Activated naive CD4-positive, alpha-beta T cell treated with anti-CD3 and anti-CD28 coated beads, Interleukin-2, amount 10 ng/mL, durations not matched to agents 7 days and 5 days (primary cell): ENCODE results near the gene TPO.
"Not testable (repeated sequence)": the region's sequence is repeated elsewhere in the genome, so short reads cannot be mapped to it uniquely, and the experiment has no call there.

Source experiments
- CTCF ChIA-PET: fragments of 350-600 bp; sonication (Branson Sonifier 250); formaldehyde crosslinking; loops from one replicate; lab custom pipeline; 2021; ENCODE audit warnings: antibody characterized with exemption; lab: Charles Lee
- DNase-seq: peaks from one replicate; pipeline ENCODE4 v3.0.0-alpha.2; 2020
- H3K27ac Mint-ChIP-seq: one replicate; pipeline ENCODE4 v1.8.0; 2021; ENCODE audit warnings: mild to moderate bottlenecking, moderate library complexity, mixed read lengths
- H3K27me3 Mint-ChIP-seq: one replicate; pipeline ENCODE4 v1.8.0; 2021; ENCODE audit warnings: mild to moderate bottlenecking, mixed read lengths
- H3K36me3 Mint-ChIP-seq: one replicate; pipeline ENCODE4 v1.8.0; 2021; ENCODE audit warnings: mixed read lengths
- H3K4me1 Mint-ChIP-seq: one replicate; pipeline ENCODE4 v1.8.0; 2021; ENCODE audit warnings: mixed read lengths
- H3K4me3 Mint-ChIP-seq: one replicate; pipeline ENCODE4 v1.8.0; 2021; ENCODE audit warnings: mild to moderate bottlenecking, moderate library complexity, mixed read lengths
- H3K9me3 Mint-ChIP-seq: one replicate; pipeline ENCODE4 v1.8.0; 2021; ENCODE audit warnings: mixed read lengths

TPO gene

DNA sequence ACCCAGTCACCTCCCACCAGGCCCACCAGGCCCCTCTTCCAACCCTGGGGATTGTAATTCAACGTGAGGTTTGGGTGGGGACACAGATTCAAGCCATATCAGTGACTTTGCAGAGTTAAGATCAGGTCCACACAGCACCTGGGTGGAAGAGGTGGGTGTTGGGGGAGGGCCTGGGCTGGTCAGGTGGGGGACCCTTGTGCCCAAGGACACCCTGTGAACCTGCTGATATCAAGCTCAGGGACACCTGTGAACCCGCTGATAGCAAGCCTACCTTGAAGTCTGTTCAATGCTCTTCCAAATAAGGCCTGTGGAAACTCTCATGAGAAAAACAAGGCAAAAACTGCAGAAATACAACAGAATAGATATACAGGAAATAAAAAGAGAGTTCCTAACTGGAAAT is 19.9 kb upstream of the TPO start:
- Mint-ChIP-seq H3K27me3 (peaks cover 3% of the 10 kb centered on the region), H3K4me1 (peaks cover 4% of the 10 kb centered on the region), H3K9me3 (peaks cover 6% of the 10 kb centered on the region), H3K36me3 (no peaks in the 10 kb centered on the region), H3K27ac (no peak overlapping the region), H3K4me3 (no peak overlapping the region)
- CTCF ChIA-PET = no interaction called here
- DNase-seq = no peak

DNA sequence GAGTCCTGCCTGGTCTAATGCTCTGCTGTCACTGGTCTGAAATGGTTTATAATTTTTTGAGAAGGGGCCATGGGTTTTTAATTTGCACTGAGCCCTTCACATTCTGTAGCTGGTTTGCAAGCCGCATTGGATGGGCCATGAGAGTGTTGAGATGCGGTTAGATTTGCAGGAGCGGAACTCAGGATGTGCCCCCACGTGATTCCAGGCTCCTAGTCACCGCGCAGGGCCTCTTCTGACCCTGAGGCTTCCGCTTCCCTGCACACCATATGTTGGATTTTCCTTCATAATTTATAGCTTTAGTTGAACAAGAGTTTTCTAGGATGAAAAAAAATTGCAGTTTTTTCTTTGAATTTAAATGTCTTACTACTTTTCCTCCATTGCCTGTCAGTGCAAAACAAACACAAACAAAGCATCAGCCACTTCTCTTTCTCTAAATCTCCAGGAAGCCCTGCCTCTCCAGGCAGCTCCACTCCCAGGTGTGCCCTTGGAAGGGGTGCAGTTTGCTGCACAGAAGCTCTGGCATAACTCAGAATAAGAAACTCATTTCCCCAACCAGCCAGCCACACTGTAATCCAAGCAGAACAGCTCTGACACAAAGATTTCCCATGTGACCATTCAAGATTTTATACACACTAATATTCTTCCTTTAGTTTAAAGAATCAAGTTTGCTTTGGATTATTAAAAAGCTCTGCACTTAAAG is 18.4 kb upstream of the TPO start:
- H3K27ac Mint-ChIP-seq = no peak overlapping the region
- peaks cover 3% of the 10 kb centered on the region for H3K27me3 Mint-ChIP-seq
- H3K36me3 Mint-ChIP-seq = no peaks in the 10 kb centered on the region
- no peaks in the 10 kb centered on the region for H3K4me1 Mint-ChIP-seq
- CTCF ChIA-PET = no interaction called here
- no peak for DNase-seq
- H3K4me3 Mint-ChIP-seq = no peak overlapping the region
- peaks cover 6% of the 10 kb centered on the region for H3K9me3 Mint-ChIP-seq

DNA sequence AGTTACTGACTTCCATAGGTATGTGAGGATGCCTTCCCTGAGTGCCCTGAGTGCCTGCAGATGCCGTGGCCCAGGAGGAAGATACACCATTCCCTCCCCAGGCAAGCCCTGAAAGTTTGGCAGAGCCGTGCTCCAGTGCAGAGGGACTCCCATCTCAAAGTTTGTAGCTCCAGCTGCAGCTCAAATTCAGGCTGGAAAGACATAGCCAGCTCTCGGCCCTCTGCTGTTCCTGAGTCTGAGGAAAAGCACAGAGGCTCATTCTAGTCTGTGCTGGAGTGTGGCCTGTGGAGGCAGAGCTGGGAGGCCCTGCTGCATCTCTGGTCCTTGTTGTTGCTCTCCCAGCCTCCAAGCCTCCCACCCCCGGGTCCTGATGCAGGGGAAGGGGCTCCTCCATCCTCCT is 15.9 kb upstream of the TPO start:
- Mint-ChIP-seq H3K9me3 (no peaks in the 10 kb centered on the region), H3K4me3 (no peak overlapping the region), H3K27ac (no peak overlapping the region), H3K36me3 (no peaks in the 10 kb centered on the region), H3K4me1 (no peaks in the 10 kb centered on the region), H3K27me3 (peaks cover 3% of the 10 kb centered on the region)
- CTCF ChIA-PET = no interaction called here
- no peak for DNase-seq

GRCh38 chr2:1398191-1398590 is 15.1 kb upstream of the TPO start:
- H3K27me3 Mint-ChIP-seq = peaks cover 3% of the 10 kb centered on the region
- H3K4me1 Mint-ChIP-seq = no peaks in the 10 kb centered on the region
- no peaks in the 10 kb centered on the region for H3K36me3 Mint-ChIP-seq
- DNase-seq = no peak
- no peak overlapping the region for H3K27ac Mint-ChIP-seq
- H3K9me3 Mint-ChIP-seq = no peaks in the 10 kb centered on the region
- CTCF ChIA-PET = no interaction called here
- H3K4me3 Mint-ChIP-seq = no peak overlapping the region

DNA sequence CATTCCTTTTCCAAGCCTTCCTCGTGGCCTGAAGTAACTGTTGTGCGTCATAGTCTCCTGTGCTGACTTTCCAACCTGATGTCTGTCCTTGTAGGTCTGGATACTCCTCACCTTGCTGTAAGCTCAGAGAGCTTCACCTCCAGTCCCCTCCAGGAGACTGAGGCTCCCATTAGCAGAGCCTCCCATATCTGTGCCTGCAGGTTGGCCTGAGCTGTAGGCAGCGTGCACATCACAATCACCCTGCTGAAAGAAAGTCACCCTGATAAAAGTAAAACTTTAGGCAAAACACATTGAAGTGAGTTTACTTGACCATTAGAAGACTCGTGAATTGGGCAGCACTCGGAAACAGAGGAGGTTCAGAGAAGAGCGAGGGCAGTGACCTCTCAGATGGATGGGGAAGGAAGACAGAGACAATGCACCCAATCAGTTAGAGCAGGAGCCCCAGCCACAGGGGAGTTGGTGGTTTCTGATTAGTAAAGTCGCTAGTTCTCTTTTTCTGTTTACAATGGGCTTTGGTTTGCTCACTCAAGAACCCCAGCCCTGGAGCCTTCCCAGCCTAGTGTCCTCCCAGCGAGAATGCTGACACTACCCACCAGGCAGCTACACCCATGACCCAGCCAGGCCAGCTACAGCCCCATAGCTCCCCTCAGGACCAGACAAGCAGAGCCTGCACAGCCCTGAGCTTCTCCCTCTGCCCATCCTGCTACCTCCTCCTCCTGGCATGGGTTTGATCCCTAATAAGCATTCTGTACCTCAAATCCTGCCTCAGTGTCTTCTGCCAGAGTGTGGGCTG is 12.1 kb upstream of the TPO start:
- DNase-seq = no peak
- H3K27ac Mint-ChIP-seq = no peak overlapping the region
- no peaks in the 10 kb centered on the region for H3K27me3 Mint-ChIP-seq
- CTCF ChIA-PET = interaction anchor here (1.3 kb wide), 1 partner anchor 9 kb away, joined by 3 read pairs; no protein-coding TSS in a partner anchor
- no peaks in the 10 kb centered on the region for H3K4me1 Mint-ChIP-seq
- H3K36me3 Mint-ChIP-seq = no peaks in the 10 kb centered on the region
- no peak overlapping the region for H3K4me3 Mint-ChIP-seq
- H3K9me3 Mint-ChIP-seq = no peaks in the 10 kb centered on the region

DNA sequence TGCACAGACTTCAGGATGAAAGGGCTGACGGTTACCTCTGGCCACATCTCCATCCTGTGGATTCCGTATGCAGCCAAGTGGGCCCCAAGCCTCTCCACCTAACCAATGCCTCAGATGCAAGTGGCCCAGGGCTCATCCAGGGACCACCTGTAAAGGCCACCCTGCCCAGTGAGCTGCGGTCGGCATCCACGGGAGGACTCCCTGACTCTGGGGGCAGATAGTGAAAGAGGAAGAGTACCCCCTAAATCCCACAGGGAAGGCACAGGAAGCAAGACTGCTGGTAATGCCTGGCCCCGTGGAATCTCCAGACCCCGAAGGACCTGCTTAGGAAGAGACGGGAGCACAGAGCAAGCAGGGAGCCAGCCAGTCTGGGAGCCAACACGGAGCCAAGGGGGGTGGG is 11.2 kb upstream of the TPO start:
- no peaks in the 10 kb centered on the region for H3K36me3 Mint-ChIP-seq
- CTCF ChIA-PET = no interaction called here
- H3K9me3 Mint-ChIP-seq = no peaks in the 10 kb centered on the region
- no peak overlapping the region for H3K27ac Mint-ChIP-seq
- H3K4me1 Mint-ChIP-seq = no peaks in the 10 kb centered on the region
- H3K4me3 Mint-ChIP-seq = no peak overlapping the region
- no peak for DNase-seq
- H3K27me3 Mint-ChIP-seq = no peaks in the 10 kb centered on the region

DNA sequence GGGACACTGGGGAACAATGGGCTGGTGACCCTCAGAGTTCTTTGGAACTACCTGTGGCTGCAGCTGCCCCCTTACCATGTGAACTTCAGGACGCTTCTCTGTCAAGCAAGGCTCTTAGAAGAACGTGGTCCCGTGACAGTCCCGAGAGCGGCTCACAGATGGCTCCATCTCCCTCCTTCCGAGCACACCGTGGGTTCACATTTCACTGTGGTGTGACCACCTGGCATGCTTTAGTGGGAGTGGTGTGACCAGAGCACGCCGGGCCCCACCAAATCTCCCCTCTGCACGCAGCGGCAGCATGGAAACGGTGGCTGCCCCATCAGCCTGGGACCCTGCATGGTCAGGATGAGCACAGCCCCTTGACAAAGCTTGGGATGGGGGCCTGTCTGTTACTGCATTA is 9.7 kb upstream of the TPO start:
- CTCF ChIA-PET = no interaction called here
- Mint-ChIP-seq H3K4me3 (no peak overlapping the region), H3K36me3 (no peaks in the 10 kb centered on the region), H3K27ac (no peak overlapping the region), H3K27me3 (no peaks in the 10 kb centered on the region), H3K4me1 (no peaks in the 10 kb centered on the region), H3K9me3 (no peaks in the 10 kb centered on the region)
- no peak for DNase-seq

GRCh38 chr2:1405124-1405523 is 8.1 kb upstream of the TPO start:
- Mint-ChIP-seq H3K36me3 (no peaks in the 10 kb centered on the region), H3K27me3 (no peaks in the 10 kb centered on the region), H3K4me1 (no peaks in the 10 kb centered on the region), H3K9me3 (no peaks in the 10 kb centered on the region), H3K27ac (no peak overlapping the region), H3K4me3 (no peak overlapping the region)
- no peak for DNase-seq
- CTCF ChIA-PET = no interaction called here

- Mint-ChIP-seq H3K27ac (no peak overlapping the region), H3K4me1 (no peaks in the 10 kb centered on the region), H3K9me3 (no peaks in the 10 kb centered on the region), H3K36me3 (no peaks in the 10 kb centered on the region), H3K27me3 (no peaks in the 10 kb centered on the region), H3K4me3 (no peak overlapping the region)
- CTCF ChIA-PET = no interaction called here
- DNase-seq = no peak
Observed at GRCh38 chr2:1405967-1406366, 7.3 kb upstream of the TPO start.

DNA sequence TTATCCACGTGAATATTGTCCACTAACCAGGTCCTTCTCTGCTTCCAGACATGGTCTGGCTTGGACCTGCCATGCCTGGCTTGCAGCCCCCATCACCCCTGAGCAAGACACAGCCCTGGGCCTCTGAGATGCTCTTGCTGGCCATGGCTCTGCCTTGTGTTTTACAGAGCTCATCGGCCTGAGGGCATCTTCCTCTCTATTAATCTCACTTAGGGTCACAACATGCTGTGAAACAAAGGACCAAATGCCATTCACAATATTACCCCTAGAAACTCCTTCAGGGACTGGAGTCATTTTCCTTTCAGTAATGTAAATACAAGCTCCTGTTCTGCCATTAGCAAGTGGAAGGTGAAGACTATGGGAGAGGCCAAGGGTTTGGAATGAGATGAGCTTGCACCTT is 6.8 kb upstream of the TPO start:
- Mint-ChIP-seq H3K27me3 (no peaks in the 10 kb centered on the region), H3K4me1 (no peaks in the 10 kb centered on the region), H3K9me3 (no peaks in the 10 kb centered on the region), H3K27ac (no peak overlapping the region), H3K4me3 (no peak overlapping the region), H3K36me3 (no peaks in the 10 kb centered on the region)
- DNase-seq = no peak
- CTCF ChIA-PET = no interaction called here

DNA sequence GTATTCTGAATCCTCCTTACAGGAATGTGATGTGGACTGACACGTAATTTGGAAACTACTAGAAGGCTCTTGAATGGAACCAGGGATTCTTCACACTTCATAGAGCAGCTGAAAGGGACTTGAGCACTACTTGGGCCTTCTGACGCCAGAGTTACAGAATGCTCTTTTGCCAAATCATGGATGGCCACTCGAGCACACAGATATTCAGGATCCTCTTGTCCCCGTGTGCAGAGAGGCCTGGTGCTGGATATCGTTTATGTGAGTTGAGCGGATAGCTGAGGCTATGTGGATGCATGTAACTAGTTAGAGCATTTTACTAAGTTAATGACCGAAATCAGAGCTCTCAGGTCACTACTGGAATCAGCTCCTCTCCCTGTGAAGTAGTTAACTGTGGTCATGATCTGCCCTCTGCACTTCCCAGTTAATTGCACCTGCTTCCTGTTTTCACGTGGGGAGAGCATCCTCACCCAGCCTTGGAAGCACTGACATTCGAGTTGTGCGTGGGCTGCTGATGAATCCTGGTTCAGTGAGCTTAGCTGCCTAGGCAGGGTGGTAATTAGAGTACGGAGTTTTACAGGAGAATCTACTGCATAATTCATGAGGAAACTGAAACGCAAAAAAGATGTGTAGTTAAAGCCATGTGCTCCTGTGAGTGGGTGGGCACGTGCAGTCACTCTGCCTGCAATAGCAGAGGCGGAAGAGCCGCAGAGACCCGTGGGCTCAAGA is 5.2 kb upstream of the TPO start:
- no peaks in the 10 kb centered on the region for H3K36me3 Mint-ChIP-seq
- no peaks in the 10 kb centered on the region for H3K27me3 Mint-ChIP-seq
- no peak overlapping the region for H3K4me3 Mint-ChIP-seq
- H3K9me3 Mint-ChIP-seq = no peaks in the 10 kb centered on the region
- DNase-seq = no peak
- H3K27ac Mint-ChIP-seq = no peak overlapping the region
- CTCF ChIA-PET = no interaction called here
- H3K4me1 Mint-ChIP-seq = no peaks in the 10 kb centered on the region

GRCh38 chr2:1414121-1414520 is 858 bp downstream of the TPO start:
- no peak overlapping the region for H3K4me3 Mint-ChIP-seq

GRCh38 chr2:1414901-1415300 is 1.6 kb downstream of the TPO start:
- H3K9me3 Mint-ChIP-seq, DNase-seq, H3K27me3 Mint-ChIP-seq, H3K27ac Mint-ChIP-seq, H3K4me1 Mint-ChIP-seq, H3K4me3 Mint-ChIP-seq, H3K36me3 Mint-ChIP-seq, CTCF ChIA-PET: not testable (repeated sequence)

More at GRCh38 chr2:1414121-1414520, 858 bp downstream of the TPO start:
- H3K9me3 Mint-ChIP-seq = no peaks in the 10 kb centered on the region
- H3K36me3 Mint-ChIP-seq = no peaks in the 10 kb centered on the region
- no peak for DNase-seq
- H3K4me1 Mint-ChIP-seq = no peaks in the 10 kb centered on the region
- CTCF ChIA-PET = no interaction called here
- H3K27me3 Mint-ChIP-seq = peaks cover 3% of the 10 kb centered on the region
- no peak overlapping the region for H3K27ac Mint-ChIP-seq

GRCh38 chr2:1415501-1415900 is 2.2 kb downstream of the TPO start:
- CTCF ChIA-PET = no interaction called here

DNA sequence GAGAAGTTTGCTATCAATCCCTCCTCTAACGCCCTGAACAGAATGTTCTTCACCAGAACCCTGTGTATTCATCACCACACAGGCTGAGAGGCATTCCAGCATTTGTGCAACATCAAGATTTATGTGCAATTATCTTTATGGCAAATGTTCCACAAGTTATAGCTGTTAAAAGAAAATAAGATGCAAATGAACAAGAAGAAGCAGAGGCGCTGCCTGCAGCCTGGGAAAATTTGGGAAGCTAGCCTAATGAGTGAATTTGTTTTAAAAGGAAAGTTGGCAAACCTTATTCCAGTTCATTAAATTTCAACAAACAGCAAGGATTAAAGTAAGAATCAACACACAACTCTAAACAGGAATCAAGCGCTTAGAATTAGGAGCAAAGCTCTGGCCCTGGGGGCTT is 5.3 kb downstream of the TPO start:
- DNase-seq = no peak
- H3K27me3 Mint-ChIP-seq = peaks cover 5% of the 10 kb centered on the region
- no peaks in the 10 kb centered on the region for H3K36me3 Mint-ChIP-seq
- no peaks in the 10 kb centered on the region for H3K9me3 Mint-ChIP-seq
- H3K27ac Mint-ChIP-seq = no peak overlapping the region
- CTCF ChIA-PET = no interaction called here
- H3K4me1 Mint-ChIP-seq = no peaks in the 10 kb centered on the region
- H3K4me3 Mint-ChIP-seq = no peak overlapping the region

More at GRCh38 chr2:1415501-1415900, 2.2 kb downstream of the TPO start:
- Mint-ChIP-seq H3K27ac (no peak overlapping the region), H3K27me3 (peaks cover 5% of the 10 kb centered on the region), H3K9me3 (no peaks in the 10 kb centered on the region), H3K36me3 (no peaks in the 10 kb centered on the region), H3K4me1 (no peaks in the 10 kb centered on the region), H3K4me3 (no peak overlapping the region)
- DNase-seq = no peak
